Tibial nerve (tissue), 4 donors: Measurements from ENCODE around the gene PCSK5. TPM values are rescaled to one million over a fixed set of nuclear protein-coding genes. Genes with fewer than 3 reads are reported as not detected.

Experiments
- DNase-seq, 2 donors: peaks; one replicate each; pipeline ENCODE4 v3.0.0-alpha.2; 2019; ENCODE audit warnings: low spot score in 2 of 2
- H3K27ac ChIP-seq, 4 donors: fragments of 200-600 bp; sonication (generic) in 3 of 4; one replicate each; pipeline ENCODE4 v1.5.1; 2017 to 2019; ENCODE audit warnings: mild to moderate bottlenecking in 1 of 4
- H3K27me3 ChIP-seq, 2 donors: fragments of 200-600 bp; sonication (generic) in 1 of 2; one replicate each; pipeline versions ENCODE4 v1.5.1 to v1.6.0; 2017 to 2019
- H3K36me3 ChIP-seq, 3 donors: fragments of 200-600 bp; sonication (generic); one replicate each; pipeline ENCODE4 v1.5.1; 2018 to 2019
- H3K4me1 ChIP-seq, 4 donors: fragments of 200-600 bp; sonication (generic) in 3 of 4; one replicate each; pipeline ENCODE4 v1.5.1; 2017 to 2019
- H3K4me3 ChIP-seq, 4 donors: fragments of 200-600 bp; sonication (generic) in 3 of 4; one replicate each; pipeline ENCODE4 v1.5.1; 2017 to 2019; ENCODE audit warnings: mild to moderate bottlenecking in 1 of 4, moderate library complexity in 1 of 4
- H3K9me3 ChIP-seq, 4 donors: fragments of 200-600 bp; sonication (generic) in 3 of 4; one replicate each; pipeline ENCODE4 v1.5.1; 2017 to 2019
- CTCF ChIP-seq, 5 experiments: fragments of 200-600 bp in 3 of 5; fragments of 450-650 bp in 2 of 5; sonication (generic) in 3 of 5; IDR thresholded peaks; one replicate each; pipeline ENCODE4 v1.5.1; 2016 to 2019; ENCODE audit warnings: antibody characterized with exemption in 5 of 5, mild to moderate bottlenecking in 3 of 5, moderate library complexity in 2 of 5
- EP300 ChIP-seq, 2 donors: sonication (generic); formaldehyde crosslinking; IDR thresholded peaks; one replicate each; pipeline ENCODE4 v1.6.1; 2017; ENCODE audit warnings: antibody characterized with exemption in 2 of 2, mild to moderate bottlenecking in 1 of 2
- POLR2A ChIP-seq, 2 donors: fragments of 450-650 bp; IDR thresholded peaks; one replicate each; pipeline ENCODE4 v1.6.1; 2017; ENCODE audit warnings: antibody characterized with exemption in 2 of 2, mild to moderate bottlenecking in 2 of 2, moderate library complexity in 2 of 2
- WGBS, 2 donors: methylation state at CpG; one replicate each; pipeline ENCODE4 v1.1.5; 2018; 5-methylcytosine and 5-hydroxymethylcytosine counted together
- total RNA-seq, 4 donors: library from RNA; depleted of rRNA; stranded (reverse); fragments of >200 nt; gene quantifications; one replicate each; pipeline ENCODE4 v1.1.0, GENCODE V29; 2016

The PCSK5 gene
- total RNA-seq, 4 donors from 2014 or later: 12.5 to 32.7 (median 23.0) TPM

GRCh38 chr9:75876999-75877640 is 13.4 kb upstream of the PCSK5 start:
- no peak overlapping the region for H3K27ac ChIP-seq
- no peak for DNase-seq
- H3K4me1 ChIP-seq: peaks cover 0 to 3% (median 0%) of the 10 kb centered on the region in 4 donors

GRCh38 chr9:75878488-75878860 is 12.0 kb upstream of the PCSK5 start:
- no peaks in the 10 kb centered on the region for H3K27me3 ChIP-seq
- H3K36me3 ChIP-seq: no peaks in the 10 kb centered on the region
- no peak overlapping the region for H3K4me3 ChIP-seq
- no peak for TF ChIP-seq CTCF (IDR thresholded peaks at IDR 0.05)
- TF ChIP-seq EP300 (IDR thresholded peaks at IDR 0.05): no peak
- no peak for TF ChIP-seq POLR2A (IDR thresholded peaks at IDR 0.05)
- no peak for DNase-seq
- peaks cover 0 to 3% (median 0%) of the 10 kb centered on the region in 4 donors for H3K4me1 ChIP-seq
- WGBS, 2 donors: 79 to 85% methylated on average over 2 of the region's 2 CpGs
- H3K9me3 ChIP-seq: no peaks in the 10 kb centered on the region
- H3K27ac ChIP-seq: no peak overlapping the region

More at GRCh38 chr9:75876999-75877640, 13.4 kb upstream of the PCSK5 start:
- TF ChIP-seq EP300 (IDR thresholded peaks at IDR 0.05): no peak
- no peak for TF ChIP-seq CTCF (IDR thresholded peaks at IDR 0.05)
- no peak for TF ChIP-seq POLR2A (IDR thresholded peaks at IDR 0.05)
- WGBS, 2 donors: 91 to 92% methylated on average over 11 of the region's 11 CpGs
- Histone ChIP-seq H3K27me3 (no peaks in the 10 kb centered on the region), H3K36me3 (no peaks in the 10 kb centered on the region), H3K9me3 (no peaks in the 10 kb centered on the region), H3K4me3 (no peak overlapping the region)

GRCh38 chr9:75880618-75881017 is 9.9 kb upstream of the PCSK5 start:
- Histone ChIP-seq H3K9me3 (no peaks in the 10 kb centered on the region), H3K4me1 (peaks cover 0 to 3% (median 0%) of the 10 kb centered on the region in 4 donors), H3K4me3 (no peak overlapping the region), H3K27me3 (no peaks in the 10 kb centered on the region), H3K27ac (no peak overlapping the region), H3K36me3 (no peaks in the 10 kb centered on the region)
- no peak for TF ChIP-seq EP300 (IDR thresholded peaks at IDR 0.05)
- no peak for TF ChIP-seq POLR2A (IDR thresholded peaks at IDR 0.05)
- TF ChIP-seq CTCF (IDR thresholded peaks at IDR 0.05): no peak
- 69 to 82% methylated on average over 1 of the region's 1 CpG for whole genome bisulfite sequencing, 2 donors
- DNase-seq: no peak

GRCh38 chr9:75881761-75882160 is 8.7 kb upstream of the PCSK5 start:
- Histone ChIP-seq H3K9me3 (no peaks in the 10 kb centered on the region), H3K27ac (no peak overlapping the region), H3K27me3 (no peaks in the 10 kb centered on the region), H3K4me1 (peaks cover 0 to 3% (median 0%) of the 10 kb centered on the region in 4 donors), H3K36me3 (no peaks in the 10 kb centered on the region), H3K4me3 (no peak overlapping the region)
- no peak for DNase-seq
- WGBS, 2 donors: 82 to 92% methylated on average over 1 of the region's 1 CpG
- TF ChIP-seq CTCF (IDR thresholded peaks at IDR 0.05) (no peak), EP300 (IDR thresholded peaks at IDR 0.05) (no peak), POLR2A (IDR thresholded peaks at IDR 0.05) (no peak)

GRCh38 chr9:75885652-75886051 is 4.8 kb upstream of the PCSK5 start:
- no peaks in the 10 kb centered on the region for H3K27me3 ChIP-seq
- peaks cover 0 to 11% (median 3%) of the 10 kb centered on the region in 4 donors for H3K4me1 ChIP-seq
- 79% methylated on average over 5 of the region's 5 CpGs for whole genome bisulfite sequencing, 2 donors
- no peaks in the 10 kb centered on the region for H3K36me3 ChIP-seq
- H3K9me3 ChIP-seq: no peaks in the 10 kb centered on the region
- no peak for DNase-seq
- H3K4me3 ChIP-seq: no peak overlapping the region
- H3K27ac ChIP-seq: no peak overlapping the region
- TF ChIP-seq EP300 (IDR thresholded peaks at IDR 0.05) (no peak), POLR2A (IDR thresholded peaks at IDR 0.05) (no peak), CTCF (IDR thresholded peaks at IDR 0.05) (no peak)
